Activated CD4-positive, alpha-beta memory T cell treated with anti-CD3 and anti-CD28 coated beads for 36 hours (primary cell): ENCODE results near the gene STARD10. TPM values are rescaled to one million over a fixed set of nuclear protein-coding genes. Genes with fewer than 3 reads are reported as not detected.
A peak's percentile ranks its signal among the peaks of the same experiment; 100 is the strongest.

ENCODE experiments used
- CTCF ChIA-PET: fragments of 350-600 bp; sonication (Branson Sonifier 250); formaldehyde crosslinking; loops from one replicate; lab custom pipeline; 2021; ENCODE audit warnings: antibody characterized with exemption, inconsistent platforms; lab: Charles Lee
- POLR2A ChIA-PET: fragments of 350-600 bp; sonication (Branson Sonifier 250); formaldehyde crosslinking; loops from one replicate; lab custom pipeline; 2021; ENCODE audit warnings: antibody characterized with exemption; lab: Charles Lee
- DNase-seq: peaks from one replicate; pipeline ENCODE4 v3.0.0-alpha.2; 2020
- H3K27ac Mint-ChIP-seq: one replicate; pipeline ENCODE4 v1.8.0; 2021; ENCODE audit warnings: mixed read lengths
- H3K27me3 Mint-ChIP-seq: one replicate; pipeline ENCODE4 v1.8.0; 2021; ENCODE audit warnings: mixed read lengths
- H3K36me3 Mint-ChIP-seq: one replicate; pipeline ENCODE4 v1.8.0; 2021; ENCODE audit warnings: mixed read lengths
- H3K4me1 Mint-ChIP-seq: one replicate; pipeline ENCODE4 v1.8.0; 2021; ENCODE audit warnings: low read depth, mixed read lengths
- H3K4me3 Mint-ChIP-seq: one replicate; pipeline ENCODE4 v1.8.0; 2021; ENCODE audit warnings: mild to moderate bottlenecking, mixed read lengths
- H3K9me3 Mint-ChIP-seq: one replicate; pipeline ENCODE4 v1.8.0; 2021; ENCODE audit warnings: mixed read lengths
- intact Hi-C: fragments of 100-400 bp; cut with micrococcal nuclease; formaldehyde crosslinking; loops from one replicate; pipeline ENCODE4 v1.15.1; 2023
- total RNA-seq, 2 experiments: library from RNA; stranded (reverse); gene quantifications; one replicate each; pipeline ENCODE4 v1.2.3, GENCODE V29; 2021

STARD10 gene
- total RNA-seq, 2 experiments from 2014 or later: 14.8 to 16.8 TPM

DNA sequence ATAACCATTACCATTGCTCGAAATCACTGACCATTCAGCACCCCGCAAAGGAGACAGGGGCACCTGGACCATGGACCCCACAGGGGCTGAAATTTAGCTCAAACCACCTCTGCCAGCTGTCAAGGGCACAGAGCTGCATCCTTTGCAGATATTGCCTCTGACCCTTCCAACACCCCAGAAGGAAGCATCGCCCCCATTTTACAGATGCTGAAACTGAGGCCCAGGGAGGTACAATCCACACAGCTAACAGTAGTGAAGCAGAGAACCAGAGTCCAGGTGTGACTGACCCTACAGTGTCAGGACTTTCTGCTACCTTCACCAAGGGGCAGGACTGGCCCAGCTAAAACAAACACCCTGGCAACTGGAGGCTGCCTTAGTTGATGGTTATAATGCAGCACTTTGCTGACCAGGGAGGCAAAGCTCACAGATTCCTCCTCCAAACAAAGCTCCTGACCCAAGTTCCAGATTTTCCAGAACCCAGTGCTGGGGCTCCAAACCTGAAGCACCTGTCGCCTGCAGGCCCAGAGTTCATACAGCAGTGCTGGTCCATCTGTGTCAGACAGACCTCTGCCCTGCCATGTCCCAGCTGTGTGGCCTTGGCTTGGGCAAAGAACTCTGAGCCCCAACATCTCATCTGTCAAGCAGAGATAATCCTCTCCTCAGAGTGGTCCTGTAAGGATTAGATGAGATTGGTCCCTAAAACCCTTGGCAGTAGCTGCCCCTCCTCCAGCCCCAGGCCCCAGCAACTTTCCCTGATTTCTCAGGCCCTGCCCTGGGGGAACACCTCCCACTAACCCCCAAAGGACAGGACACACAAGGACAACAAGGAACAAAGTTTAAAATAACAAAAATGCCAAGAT lies 26.4 kb downstream of the STARD10 start:
- POLR2A ChIA-PET: interaction anchor here (0.6 kb wide), 1 partner anchor 29 kb away, joined by 3 read pairs; no protein-coding TSS in a partner anchor
- no peak overlapping the region for H3K27ac Mint-ChIP-seq
- intact Hi-C loops: no loop called here
- CTCF ChIA-PET: interaction anchor here (1.7 kb wide), 1 partner anchor 26 kb away, joined by 8 read pairs; the partner anchor contains the start of gene STARD10
- no peaks in the 10 kb centered on the region for H3K36me3 Mint-ChIP-seq
- H3K27me3 Mint-ChIP-seq: no peaks in the 10 kb centered on the region
- no peak for DNase-seq
- H3K9me3 Mint-ChIP-seq: no peaks in the 10 kb centered on the region
- H3K4me1 Mint-ChIP-seq: peaks cover 14% of the 10 kb centered on the region
- H3K4me3 Mint-ChIP-seq: no peak overlapping the region

DNA sequence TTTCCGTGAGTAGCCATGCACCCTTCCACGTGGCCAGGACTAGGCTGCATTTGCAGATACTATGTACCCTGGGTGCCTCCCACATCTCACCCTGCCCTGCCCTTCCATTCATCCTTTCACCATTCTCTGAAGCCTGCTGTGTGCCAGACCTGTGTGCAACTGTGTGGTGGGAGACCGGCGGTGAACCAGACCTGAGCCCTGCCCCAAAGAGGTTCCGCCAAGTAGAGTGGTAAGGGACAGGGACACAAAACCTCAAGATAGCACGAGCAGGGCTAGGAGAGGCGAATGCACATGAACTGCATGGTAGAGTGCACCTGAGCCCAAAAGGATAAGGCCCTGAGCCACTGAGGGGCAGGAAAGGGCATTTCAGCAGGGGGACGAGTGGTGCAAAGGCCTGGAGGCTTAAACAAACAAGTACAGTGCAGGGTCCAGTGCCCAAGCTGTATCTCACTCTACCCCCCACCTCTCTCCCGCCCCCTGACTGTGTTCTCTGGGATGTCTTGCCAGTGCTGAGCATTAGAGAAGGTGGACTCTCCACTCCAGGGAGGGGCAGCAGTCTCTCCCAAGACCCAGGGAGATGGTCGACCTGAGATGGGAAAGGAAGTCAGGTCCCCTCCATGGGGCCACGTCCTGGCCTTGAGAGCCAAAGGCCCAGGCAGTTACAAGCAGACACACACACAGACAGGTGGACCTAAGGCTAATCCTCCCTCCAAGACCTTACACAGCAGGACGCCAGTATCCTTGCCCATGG lies 27.5 kb downstream of the STARD10 start:
- ChIA-PET CTCF (interaction anchor here (0.9 kb wide), 1 partner anchor 47 kb away, joined by 3 read pairs; no protein-coding TSS in a partner anchor), POLR2A (no interaction called here)
- H3K9me3 Mint-ChIP-seq: no peaks in the 10 kb centered on the region
- no peaks in the 10 kb centered on the region for H3K27me3 Mint-ChIP-seq
- H3K4me3 Mint-ChIP-seq: no peak overlapping the region
- H3K36me3 Mint-ChIP-seq: no peaks in the 10 kb centered on the region
- no peak for DNase-seq
- intact Hi-C loops: no loop called here
- no peak overlapping the region for H3K27ac Mint-ChIP-seq
- H3K4me1 Mint-ChIP-seq: peaks cover 16% of the 10 kb centered on the region

DNA sequence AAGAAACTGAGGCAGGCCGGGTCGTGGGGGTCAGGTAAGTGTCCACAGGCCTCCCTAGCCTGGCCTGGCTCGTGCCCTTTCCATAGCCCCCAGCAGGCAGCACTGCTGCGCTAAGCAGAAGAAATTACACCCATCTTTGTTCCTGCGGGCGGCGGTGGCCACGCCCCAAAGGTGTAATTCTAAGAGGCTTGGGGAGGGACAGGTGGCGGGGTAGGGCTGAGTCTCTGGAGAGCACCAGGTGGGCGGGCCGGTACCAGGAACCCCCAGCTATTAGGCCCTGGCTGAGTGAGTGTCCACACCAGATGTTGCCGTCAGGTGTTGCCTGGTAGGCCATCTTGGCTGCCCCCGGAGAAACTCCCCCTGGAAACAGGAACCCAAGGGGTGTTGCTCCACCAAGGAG lies 29.3 kb downstream of the STARD10 start:
- intact Hi-C loops: loop anchor here (5.0 kb wide), 1 partner anchor 37 kb away; no protein-coding TSS in a partner anchor
- Mint-ChIP-seq H3K27ac (no peak overlapping the region), H3K27me3 (no peaks in the 10 kb centered on the region), H3K9me3 (no peaks in the 10 kb centered on the region), H3K4me3 (no peak overlapping the region), H3K36me3 (no peaks in the 10 kb centered on the region), H3K4me1 (peaks cover 19% of the 10 kb centered on the region)
- ChIA-PET POLR2A (no interaction called here), CTCF (no interaction called here)
- DNase-seq: no peak

DNA sequence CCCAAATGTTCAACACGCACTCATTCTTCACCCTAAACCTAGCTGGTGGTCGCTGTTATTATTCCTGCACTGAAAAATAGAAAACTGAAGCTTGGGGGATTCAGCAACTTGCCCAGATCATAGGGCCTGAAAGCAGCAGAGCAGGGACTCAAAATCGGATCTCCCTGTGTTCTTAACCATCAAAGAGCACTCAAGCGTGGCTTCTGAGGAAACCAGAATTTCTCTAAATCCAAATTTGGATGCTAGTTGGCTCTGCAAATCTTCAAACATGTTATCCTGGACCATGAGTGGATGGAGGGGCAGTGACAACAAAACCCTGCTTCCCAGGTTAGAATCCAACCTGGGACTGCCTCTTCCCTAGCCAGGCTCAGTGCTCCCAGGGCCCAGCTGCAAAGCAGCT lies 30.0 kb downstream of the STARD10 start:
- ChIA-PET CTCF (no interaction called here), POLR2A (no interaction called here)
- intact Hi-C loops: loop anchor here (5.0 kb wide), 1 partner anchor 37 kb away; no protein-coding TSS in a partner anchor
- peaks cover 20% of the 10 kb centered on the region for H3K4me1 Mint-ChIP-seq
- no peaks in the 10 kb centered on the region for H3K9me3 Mint-ChIP-seq
- H3K27ac Mint-ChIP-seq: no peak overlapping the region
- H3K36me3 Mint-ChIP-seq: no peaks in the 10 kb centered on the region
- no peak for DNase-seq
- no peaks in the 10 kb centered on the region for H3K27me3 Mint-ChIP-seq
- no peak overlapping the region for H3K4me3 Mint-ChIP-seq

DNA sequence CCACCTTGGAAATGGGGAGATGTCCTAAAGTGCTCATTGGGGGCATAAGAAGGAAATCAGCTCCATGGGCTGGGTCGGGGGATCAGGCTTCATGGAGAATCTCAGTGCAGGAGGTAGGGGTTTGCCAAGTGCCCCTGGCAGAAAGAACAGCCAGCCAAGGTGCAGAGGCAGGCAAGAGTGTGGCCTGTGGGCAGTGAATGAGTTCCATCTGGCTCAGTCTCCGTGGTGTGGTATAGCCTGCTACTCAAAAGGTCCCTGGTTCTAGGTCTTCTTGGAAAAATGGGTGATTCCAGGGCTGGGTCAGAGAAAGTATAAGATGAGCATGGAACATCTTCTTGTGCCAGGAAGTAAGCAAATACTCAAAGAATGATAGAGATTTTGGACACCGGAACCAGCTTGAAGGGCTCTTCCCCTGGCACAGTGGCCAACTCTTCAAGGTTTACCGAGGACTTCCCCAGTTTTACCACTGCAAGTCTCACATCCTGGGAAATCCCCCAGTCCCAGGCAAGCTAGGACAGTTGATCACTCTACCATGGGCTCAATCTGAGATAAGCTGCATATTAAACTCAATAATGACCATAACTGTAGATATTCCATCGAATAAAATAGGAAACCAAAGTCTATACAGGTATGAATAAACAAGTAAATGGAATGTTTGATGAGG lies 31.1 kb downstream of the STARD10 start:
- ChIA-PET POLR2A (no interaction called here), CTCF (interaction anchor here (1.0 kb wide), 1 partner anchor 68 kb away, joined by 4 read pairs; no protein-coding TSS in a partner anchor)
- Mint-ChIP-seq H3K4me3 (no peak overlapping the region), H3K36me3 (no peaks in the 10 kb centered on the region), H3K4me1 (peaks cover 20% of the 10 kb centered on the region), H3K27me3 (no peaks in the 10 kb centered on the region), H3K27ac (peak overlapping the region; percentile 66), H3K9me3 (no peaks in the 10 kb centered on the region)
- intact Hi-C loops: loop anchor here (5.0 kb wide), 1 partner anchor 35 kb away; no protein-coding TSS in a partner anchor
- DNase-seq: peak; percentile 62

DNA sequence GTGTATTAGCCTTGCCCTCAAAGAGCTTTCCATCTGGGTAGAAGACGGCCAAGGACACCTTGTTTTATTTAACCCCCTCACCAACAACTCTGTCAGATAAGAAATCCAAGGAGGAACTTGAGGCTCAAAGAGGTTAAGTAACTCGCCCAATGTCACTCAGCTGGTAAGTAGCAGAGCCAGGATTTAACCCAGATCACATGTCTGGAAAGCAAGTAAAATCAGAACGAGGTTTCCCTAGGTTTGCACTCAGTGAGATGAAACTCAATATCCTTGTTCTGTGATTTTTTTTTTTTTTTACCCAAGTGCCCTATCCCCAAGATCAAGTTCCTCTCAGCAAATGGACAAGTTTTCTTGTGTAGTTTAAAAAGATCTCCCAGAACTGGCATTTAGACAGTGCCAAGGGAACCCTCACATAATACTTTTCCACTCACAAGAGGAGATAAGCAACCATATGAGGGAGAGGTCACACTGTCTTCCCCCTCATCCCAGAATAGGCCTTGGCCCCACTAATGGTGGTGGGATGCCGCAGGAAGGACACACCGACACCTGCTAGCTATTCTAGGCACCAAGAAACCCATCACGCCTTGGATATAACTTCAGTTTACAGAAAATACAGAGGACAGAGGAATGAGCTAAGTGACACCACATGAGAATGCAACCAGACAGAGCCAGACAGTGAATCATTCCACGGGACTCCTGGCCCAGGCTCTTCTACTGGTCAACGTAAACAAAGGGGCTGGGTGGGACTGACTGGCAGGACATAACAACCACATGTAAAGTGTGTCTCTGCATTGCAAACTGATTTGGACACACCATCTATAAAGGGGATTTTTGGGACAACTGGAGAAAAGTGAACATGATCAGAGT lies 33.1 kb downstream of the STARD10 start:
- ChIA-PET CTCF (interaction anchor here (1.0 to 1.5 kb wide), 3 partner anchors 8 to 36 kb away, joined by 3 to 5 read pairs (median 4); partner anchors contain the start of gene ARAP1), POLR2A (no interaction called here)
- no peak overlapping the region for H3K4me3 Mint-ChIP-seq
- peaks cover 3% of the 10 kb centered on the region for H3K36me3 Mint-ChIP-seq
- no peaks in the 10 kb centered on the region for H3K9me3 Mint-ChIP-seq
- no peaks in the 10 kb centered on the region for H3K27me3 Mint-ChIP-seq
- no peak overlapping the region for H3K27ac Mint-ChIP-seq
- no peak for DNase-seq
- intact Hi-C loops: loop anchor here (5.0 kb wide), 1 partner anchor 33 kb away; no protein-coding TSS in a partner anchor
- H3K4me1 Mint-ChIP-seq: peaks cover 20% of the 10 kb centered on the region

DNA sequence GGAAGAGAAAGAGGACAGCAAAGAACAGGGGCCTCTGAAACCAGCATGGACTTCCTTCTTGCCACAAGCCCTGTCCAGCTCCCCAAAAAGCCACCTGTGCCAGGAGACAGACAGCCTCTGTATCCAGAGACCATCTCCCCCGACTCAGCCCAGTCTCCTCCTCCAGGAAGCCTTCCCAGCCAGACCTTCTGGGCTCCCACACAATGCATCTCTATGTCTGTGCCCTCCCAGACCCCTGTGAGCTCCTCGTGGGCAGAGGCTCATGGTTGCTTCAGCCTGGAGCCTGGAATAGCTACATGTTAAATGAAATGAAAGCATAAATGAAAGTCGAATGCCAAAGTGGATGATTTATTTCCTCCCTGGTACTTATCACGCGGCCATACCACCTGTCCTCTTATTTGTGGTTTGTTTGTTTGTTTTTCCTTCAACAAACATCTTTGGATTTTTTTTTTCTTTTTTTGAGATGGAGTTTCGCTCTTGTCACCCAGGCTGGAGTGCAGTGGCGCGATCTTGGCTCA lies 34.3 kb downstream of the STARD10 start:
- Mint-ChIP-seq H3K4me1 (peaks cover 20% of the 10 kb centered on the region), H3K27ac (no peak overlapping the region), H3K27me3 (no peaks in the 10 kb centered on the region), H3K36me3 (peaks cover 3% of the 10 kb centered on the region), H3K4me3 (no peak overlapping the region), H3K9me3 (no peaks in the 10 kb centered on the region)
- intact Hi-C loops: no loop called here
- CTCF ChIA-PET: interaction anchor here (0.7 to 1.0 kb wide), 2 partner anchors 34 to 36 kb away, joined by 3 to 4 read pairs; no protein-coding TSS in a partner anchor
- POLR2A ChIA-PET: no interaction called here
- DNase-seq: no peak

DNA sequence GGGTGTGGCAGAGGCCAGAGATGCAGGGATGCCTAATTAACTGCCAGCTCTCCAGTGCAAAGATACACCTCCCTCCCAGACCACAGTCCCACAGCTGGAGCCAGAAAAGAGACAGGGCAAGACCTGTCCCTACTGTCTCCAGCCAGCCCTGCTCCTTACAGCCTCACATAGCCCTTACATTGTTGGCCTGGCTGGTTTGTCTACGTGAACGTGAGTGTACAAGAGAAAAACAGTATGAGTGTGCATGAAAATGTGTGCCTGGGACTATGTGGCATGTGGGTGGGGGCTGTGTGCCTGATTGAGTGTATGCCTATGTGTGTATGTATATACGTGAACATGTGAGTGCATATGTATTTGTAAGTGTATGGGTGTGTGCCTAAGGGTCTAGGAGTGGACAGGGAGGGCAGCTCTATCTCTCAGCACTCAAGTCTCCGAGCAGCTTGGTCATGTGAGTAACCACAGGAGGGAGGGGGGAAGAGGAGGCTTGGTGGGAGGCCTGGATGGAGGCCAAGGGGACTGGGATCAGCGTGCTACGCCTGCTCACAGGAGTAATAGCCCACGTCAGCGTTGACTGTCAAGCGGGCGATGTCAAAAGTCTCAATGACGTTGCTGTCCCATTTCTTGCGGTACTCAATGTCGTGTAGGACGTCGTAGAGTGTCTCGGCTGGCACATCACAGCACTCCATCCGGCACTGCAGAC lies 35.0 kb downstream of the STARD10 start:
- H3K4me1 Mint-ChIP-seq: peaks cover 20% of the 10 kb centered on the region
- H3K36me3 Mint-ChIP-seq: peaks cover 3% of the 10 kb centered on the region
- no peaks in the 10 kb centered on the region for H3K9me3 Mint-ChIP-seq
- POLR2A ChIA-PET: no interaction called here
- intact Hi-C loops: no loop called here
- no peak overlapping the region for H3K27ac Mint-ChIP-seq
- no peak overlapping the region for H3K4me3 Mint-ChIP-seq
- no peak for DNase-seq
- CTCF ChIA-PET: interaction anchor here (0.7 to 1.0 kb wide), 3 partner anchors 34 to 35 kb away, joined by 3 to 4 read pairs (median 3); no protein-coding TSS in a partner anchor
- no peaks in the 10 kb centered on the region for H3K27me3 Mint-ChIP-seq

DNA sequence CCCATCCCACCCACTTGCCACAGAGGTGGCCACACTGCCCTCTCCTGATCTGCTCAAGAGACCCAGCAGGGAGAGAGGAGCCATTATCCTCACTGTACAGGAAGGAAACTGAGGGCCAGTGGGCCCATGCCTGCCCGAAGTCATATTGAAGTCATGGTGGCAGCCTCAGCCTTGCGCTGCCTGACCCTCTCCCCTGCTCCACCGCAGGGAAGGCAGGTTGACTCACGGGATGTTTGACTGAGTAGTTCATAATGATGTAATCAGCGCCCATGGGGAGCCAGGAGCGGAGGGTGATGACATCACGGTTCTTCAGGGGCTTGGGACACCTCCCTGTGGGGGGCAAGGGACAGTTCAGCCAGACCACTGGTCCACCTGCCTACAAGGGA lies 35.5 kb downstream of the STARD10 start:
- no peak overlapping the region for H3K27ac Mint-ChIP-seq

DNA sequence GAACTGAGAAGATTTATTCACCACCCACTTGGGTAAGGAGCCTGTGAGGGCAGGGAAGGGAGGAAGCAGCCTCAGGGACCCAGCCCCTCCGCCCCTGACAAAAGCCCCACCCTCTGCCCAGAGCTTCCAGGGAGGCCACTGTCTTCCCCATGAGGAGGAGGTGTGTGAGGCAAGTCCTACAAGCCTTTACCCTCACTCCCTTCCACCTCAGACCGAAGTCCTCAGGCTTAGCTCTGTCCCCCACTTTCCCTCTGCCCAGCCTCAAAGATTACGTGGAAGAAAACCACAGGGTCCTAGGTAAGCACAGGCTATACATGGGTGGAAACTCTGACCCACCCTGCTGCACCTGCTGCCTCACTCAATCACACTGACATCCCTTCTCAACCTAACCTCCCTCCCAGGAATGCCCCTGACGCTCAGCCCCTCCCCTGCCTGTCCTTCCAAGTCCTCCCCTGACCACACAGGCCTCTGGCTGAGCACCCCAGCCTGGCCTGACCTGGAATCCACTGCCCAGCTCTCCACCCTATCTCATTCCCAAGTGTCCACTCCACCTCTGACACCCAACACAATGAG lies 38.0 kb downstream of the STARD10 start:
- POLR2A ChIA-PET: no interaction called here
- intact Hi-C loops: no loop called here
- H3K36me3 Mint-ChIP-seq: peaks cover 3% of the 10 kb centered on the region
- no peak for DNase-seq
- H3K27ac Mint-ChIP-seq: no peak overlapping the region
- no peaks in the 10 kb centered on the region for H3K9me3 Mint-ChIP-seq
- CTCF ChIA-PET: no interaction called here
- H3K27me3 Mint-ChIP-seq: no peaks in the 10 kb centered on the region
- no peak overlapping the region for H3K4me3 Mint-ChIP-seq
- H3K4me1 Mint-ChIP-seq: peaks cover 19% of the 10 kb centered on the region

More for the DNA sequence above, 35.5 kb downstream of the STARD10 start:
- Mint-ChIP-seq H3K36me3 (peaks cover 3% of the 10 kb centered on the region), H3K9me3 (no peaks in the 10 kb centered on the region), H3K4me3 (no peak overlapping the region), H3K27me3 (no peaks in the 10 kb centered on the region), H3K4me1 (peaks cover 17% of the 10 kb centered on the region)
- intact Hi-C loops: no loop called here
- ChIA-PET CTCF (interaction anchor here (1.0 kb wide), 1 partner anchor 33 kb away, joined by 3 read pairs; no protein-coding TSS in a partner anchor), POLR2A (no interaction called here)
- DNase-seq: no peak
